ENCODE data around the gene MRGPRE.

MRGPRE gene

DNA sequence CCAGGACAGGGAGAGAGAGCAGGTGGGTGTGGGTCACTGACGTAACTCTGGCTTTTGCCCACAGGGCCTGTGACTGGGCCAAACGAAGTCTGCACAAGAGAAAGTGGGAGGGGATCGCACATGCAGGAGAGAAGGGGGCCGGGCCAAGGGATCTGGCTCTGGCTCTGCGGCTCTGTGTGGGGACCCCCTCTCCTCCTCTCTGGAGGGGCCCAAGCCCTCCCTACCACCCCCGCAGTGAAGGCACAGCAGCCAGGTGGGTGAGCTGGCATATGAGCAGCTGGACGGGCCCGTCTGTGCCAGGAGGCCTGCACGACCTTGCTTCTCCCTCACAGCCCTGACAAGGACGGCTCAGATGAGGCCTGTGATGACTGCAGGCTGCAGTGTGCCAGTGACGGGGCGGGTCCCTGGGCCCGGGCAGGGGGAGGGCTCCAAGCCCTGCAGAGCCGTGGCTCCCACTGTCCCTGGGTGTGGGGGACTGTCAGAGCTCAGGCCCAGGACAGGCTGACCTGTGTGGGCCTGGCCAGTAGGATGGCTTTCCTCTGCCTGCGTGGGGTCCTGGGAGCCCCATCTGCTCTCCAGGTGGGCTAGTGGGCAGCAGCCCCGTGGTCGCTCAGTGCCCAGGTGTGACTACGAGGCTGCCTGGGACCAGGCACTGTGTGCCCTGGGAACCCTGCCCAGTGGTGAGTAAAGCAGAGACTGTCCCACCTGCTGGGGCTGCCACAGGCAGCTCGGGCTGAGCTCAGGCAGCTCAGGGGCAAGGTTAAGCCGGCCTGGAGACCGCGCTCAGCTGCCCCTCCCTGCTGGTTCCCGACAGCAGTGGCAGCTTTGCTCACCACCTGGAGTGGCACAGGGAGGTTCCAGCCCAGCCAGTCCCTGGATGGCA lies 35.8 kb downstream of the MRGPRE start:
- DNase-seq (ENCODE audit: low read depth) = no peak

GRCh38 chr11:3195251-3196160 lies 36.7 kb downstream of the MRGPRE start:
- no peak for DNase-seq (ENCODE audit: low read depth)

GRCh38 chr11:3194016-3194816 lies 38.0 kb downstream of the MRGPRE start:
- no peak for DNase-seq (ENCODE audit: low read depth)

GRCh38 chr11:3193373-3194015 lies 38.7 kb downstream of the MRGPRE start:
- DNase-seq (ENCODE audit: low read depth) = no peak

GRCh38 chr11:3192511-3193372 lies 39.5 kb downstream of the MRGPRE start:
- DNase-seq (ENCODE audit: low read depth) = no peak

DNA sequence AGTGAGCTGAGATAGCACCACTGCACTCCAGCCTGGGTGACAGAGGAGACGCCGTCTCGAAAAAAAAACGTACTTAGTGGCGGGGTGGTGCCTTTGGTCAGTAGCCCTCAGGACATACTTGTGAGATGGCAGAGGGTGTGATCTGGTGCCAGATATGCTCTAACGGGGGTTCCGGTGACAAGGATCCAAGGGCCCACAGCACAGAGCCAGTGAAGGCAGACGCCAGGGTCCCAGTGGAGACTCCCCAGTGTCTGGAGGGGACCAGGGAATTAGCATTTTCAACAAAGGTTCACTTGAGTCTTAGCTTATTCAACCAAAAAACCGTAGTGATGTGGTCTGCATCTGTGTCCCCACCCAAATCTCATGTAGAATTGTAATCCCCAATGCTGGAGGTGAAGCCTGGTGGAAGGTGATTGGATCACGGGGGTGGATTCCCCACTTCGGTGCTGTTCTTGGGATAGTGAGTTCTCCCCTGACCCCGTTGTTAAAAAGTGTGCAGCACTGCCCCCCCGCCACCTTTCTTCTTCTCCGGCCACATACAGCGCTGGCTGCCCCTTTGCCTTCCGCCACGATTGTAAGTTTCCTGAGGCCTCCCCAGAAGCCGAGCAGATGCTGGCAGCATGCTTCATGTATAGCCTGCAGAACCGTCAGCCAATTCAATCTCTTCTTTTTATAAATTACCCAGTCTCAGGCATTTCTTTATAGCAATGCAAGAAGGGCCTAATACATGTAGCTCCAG lies 40.5 kb downstream of the MRGPRE start:
- no peak for DNase-seq (ENCODE audit: low read depth)

- DNase-seq (ENCODE audit: low read depth) = no peak
Observed at GRCh38 chr11:3190600-3190999, 41.6 kb downstream of the MRGPRE start.

DNA sequence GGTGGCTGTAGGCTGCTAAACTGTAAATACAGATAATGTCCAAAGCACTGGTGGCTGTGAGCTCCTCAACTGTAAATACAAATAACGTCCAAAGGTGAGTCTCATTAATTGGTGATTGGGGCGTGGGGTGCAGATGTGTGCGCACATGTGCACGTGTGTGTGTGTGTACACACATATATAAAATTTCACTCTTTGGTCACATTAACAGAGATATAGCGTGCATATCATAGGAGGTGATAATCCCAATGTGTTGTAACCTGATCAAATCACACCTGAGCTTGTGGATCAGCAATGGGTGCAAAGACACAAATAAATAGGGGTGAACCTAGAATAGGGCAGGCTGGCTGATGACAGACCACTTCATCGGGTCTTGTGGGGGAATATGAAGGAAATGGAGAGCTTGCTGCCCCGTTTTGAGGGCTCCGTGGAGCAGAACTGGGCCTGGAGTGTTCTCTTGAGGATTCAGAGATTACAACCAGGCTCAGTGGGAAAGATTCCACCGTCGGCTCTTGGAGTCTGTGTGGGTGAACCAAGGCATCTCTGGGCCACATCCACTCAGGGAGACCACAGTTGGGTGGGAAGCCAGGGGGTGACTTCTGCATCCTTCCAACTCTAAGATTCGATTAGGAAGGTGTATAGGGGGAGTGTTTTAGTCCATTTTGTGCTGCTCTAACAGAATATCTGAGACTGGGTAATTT lies 42.2 kb downstream of the MRGPRE start:
- DNase-seq (ENCODE audit: low read depth) = no peak

GRCh38 chr11:3189196-3189843 lies 42.9 kb downstream of the MRGPRE start:
- DNase-seq (ENCODE audit: low read depth) = no peak

DNA sequence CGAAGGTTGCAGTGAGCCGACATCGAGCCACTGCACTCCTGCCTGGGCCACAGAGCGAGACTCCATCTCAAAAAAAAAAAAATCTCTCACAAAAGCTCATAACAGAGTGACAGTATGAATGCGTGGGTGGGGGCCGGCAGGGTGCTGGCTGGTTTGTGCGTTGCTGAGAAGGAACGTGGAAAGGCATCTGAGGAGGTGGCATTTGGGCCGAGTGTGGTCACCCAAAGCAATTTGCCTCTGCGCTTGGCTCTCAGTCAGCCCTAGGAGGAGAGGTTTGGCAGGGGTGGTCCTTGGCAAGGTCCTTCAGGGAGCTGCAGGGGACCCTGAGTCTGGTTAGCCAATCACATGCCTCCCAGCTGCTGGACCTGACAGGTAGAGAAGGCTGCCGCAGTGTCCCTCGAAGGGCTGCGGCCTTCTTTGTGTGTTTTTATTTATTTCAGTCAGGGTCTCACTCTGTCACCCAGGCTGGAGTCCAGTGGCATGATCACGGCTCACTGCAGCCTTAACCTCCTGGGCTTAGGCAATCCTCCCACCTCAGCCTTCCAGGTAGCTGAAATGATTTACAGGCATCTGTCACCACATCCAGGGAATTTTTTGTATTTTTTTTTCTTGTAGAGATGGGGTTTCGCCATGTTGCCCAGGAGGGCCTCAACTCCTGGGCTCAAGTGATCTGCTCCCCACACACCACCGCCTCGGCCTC lies 43.6 kb downstream of the MRGPRE start:
- DNase-seq (ENCODE audit: low read depth) = no peak

DNA sequence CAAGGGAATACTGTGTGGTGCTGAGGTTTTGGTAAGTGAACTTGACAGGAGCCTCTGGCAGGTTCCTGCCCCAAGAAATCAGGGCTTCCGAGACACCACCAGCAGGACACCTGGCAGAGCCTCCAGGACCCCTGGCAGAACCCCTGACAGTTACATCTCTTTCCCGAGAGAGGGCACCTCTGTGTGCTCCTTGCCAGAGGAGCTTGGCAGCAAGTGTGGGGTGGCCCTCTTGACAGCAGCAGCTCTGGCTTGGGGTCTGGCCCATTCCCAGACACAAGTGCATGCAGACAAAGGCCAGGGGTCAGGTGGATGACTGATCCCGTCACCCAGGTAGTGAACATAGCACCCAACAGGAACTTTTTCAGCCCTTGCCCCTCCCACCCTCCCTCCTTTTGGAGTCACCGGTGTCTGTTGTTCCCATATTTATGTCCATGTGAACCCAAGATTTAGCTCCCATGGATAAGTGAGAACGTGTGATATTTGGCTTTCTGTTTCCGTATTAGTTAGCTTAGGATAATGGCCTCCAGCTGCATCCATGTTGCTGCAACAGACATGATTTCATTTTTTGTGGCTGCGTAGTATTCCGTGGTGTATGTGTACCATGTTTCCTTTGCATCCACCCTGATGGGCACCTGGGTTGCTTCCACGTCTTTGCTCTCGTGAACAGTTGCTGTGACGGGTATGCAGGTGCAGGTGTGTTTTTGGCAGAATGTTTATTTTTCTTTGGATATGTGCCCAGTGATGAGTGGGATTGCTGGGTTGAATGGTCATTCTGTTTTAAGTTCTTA lies 45.9 kb downstream of the MRGPRE start:
- no peak for DNase-seq (ENCODE audit: low read depth)

DNA sequence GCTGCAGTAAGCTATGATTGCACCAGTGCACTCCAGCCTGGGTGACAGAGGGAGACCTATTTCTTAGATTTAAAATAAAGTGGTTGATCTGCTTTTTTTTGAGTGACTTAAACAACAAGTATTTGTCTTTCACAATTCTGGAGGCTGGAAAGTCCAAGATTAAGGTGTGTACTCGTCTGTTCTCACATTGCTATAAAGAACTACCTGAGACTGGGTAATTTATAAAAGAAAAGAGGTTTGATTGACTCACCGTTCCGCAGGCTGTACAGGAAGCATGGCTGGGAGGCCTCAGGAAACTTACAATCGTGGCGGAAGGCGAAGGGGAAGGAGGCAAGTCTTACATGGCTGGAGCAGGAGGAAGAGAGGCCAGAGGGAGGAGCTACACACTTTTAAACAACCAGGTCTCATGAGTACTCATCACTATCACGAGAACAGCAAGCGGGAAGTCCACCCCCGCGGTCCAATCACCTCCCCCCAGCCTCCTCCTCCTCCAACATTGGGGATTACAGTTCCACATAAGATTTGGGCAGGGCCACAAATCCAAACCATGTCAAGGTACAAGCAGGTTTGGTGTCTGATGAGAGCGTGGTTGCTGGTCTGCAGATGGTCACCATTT lies 47.4 kb downstream of the MRGPRE start:
- no peak for DNase-seq (ENCODE audit: low read depth)

GRCh38 chr11:3183523-3183922 lies 48.7 kb downstream of the MRGPRE start:
- no peak for DNase-seq (ENCODE audit: low read depth)

DNA sequence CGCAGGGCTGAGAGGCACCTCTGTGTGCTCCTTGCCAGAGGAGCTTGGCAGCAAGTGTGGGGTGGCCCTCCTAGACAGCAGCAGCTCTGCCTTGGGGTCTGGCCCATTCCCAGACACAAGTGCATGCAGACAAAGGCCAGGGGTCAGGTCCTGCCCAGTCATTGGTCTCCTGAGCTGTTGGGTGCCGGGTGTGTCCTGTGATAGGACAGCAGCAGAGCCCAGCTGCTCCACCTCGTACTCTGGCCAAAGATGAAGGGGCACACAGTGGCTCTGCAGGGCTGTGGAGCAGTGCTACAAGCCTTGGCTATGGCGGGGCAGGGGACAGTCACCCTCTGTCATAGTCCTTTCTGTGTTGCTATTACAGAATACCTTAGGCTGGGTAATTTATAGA lies 49.8 kb downstream of the MRGPRE start:
- DNase-seq (ENCODE audit: low read depth) = no peak

- DNase-seq (ENCODE audit: low read depth) = no peak
Observed at GRCh38 chr11:3181725-3182461, 50.3 kb downstream of the MRGPRE start.

- no peak for DNase-seq (ENCODE audit: low read depth)
Observed at GRCh38 chr11:3180869-3181268, 51.3 kb downstream of the MRGPRE start.

Data from stimulated activated CD8-positive, alpha-beta memory T cell treated with anti-CD3 and anti-CD28 coated beads, Interleukin-15, amount 100 ng/mL, for 24 hours (primary cell).